A549 (cell line): ENCODE measurements around the gene DLG2.

Experiments used
- CEBPB ChIP-seq, 2 experiments: fragments of >200 bp in 1 of 2; sonication (Bioruptor Twin) in 1 of 2; formaldehyde crosslinking in 1 of 2; IDR thresholded peaks; 2 replicates each; pipeline ENCODE4 v1.6.1; 2012 to 2016
- EP300 ChIP-seq, 2 experiments: fragments of >200 bp; sonication (Bioruptor Twin); formaldehyde crosslinking; IDR thresholded peaks; 2 replicates in 1 of 2; 3 replicates in 1 of 2; pipeline ENCODE4 v1.6.1; 2016 to 2017
- FOSB ChIP-seq: fragments of 250-450 bp; sonication (Bioruptor Pico); IDR thresholded peaks from 2 replicates; pipeline ENCODE4 v1.5.0; 2020; ENCODE audit warnings: mild to moderate bottlenecking, moderate library complexity
- FOSL2 ChIP-seq, 2 experiments: fragments of 450-650 bp in 1 of 2; fragments of >200 bp in 1 of 2; sonication (Bioruptor Twin) in 1 of 2; formaldehyde crosslinking; IDR thresholded peaks; 2 replicates each; pipeline versions ENCODE4 v1.5.0 to v1.6.1; 2016 to 2020; ENCODE audit warnings: mild to moderate bottlenecking in 1 of 2, moderate library complexity in 1 of 2
- HMGXB4 ChIP-seq: fragments of 250-450 bp; sonication (Bioruptor Pico); IDR thresholded peaks from 2 replicates; pipeline ENCODE4 v1.5.0; 2021; ENCODE audit warnings: mild to moderate bottlenecking, moderate library complexity, borderline replicate concordance
- MAFK ChIP-seq: fragments of 450-650 bp; IDR thresholded peaks from 2 replicates; pipeline ENCODE4 v1.6.1; 2014; ENCODE audit not compliant: partially characterized antibody
- MAX ChIP-seq: IDR thresholded peaks from 2 replicates; pipeline ENCODE4 v1.6.1; 2012
- POLR2A ChIP-seq: IDR thresholded peaks from 2 replicates; pipeline ENCODE4 v1.6.1; 2012; ENCODE audit warnings: mild to moderate bottlenecking, low read length
- REST ChIP-seq: fragments of 200-600 bp; sonication (generic); IDR thresholded peaks from 2 replicates; pipeline ENCODE4 v1.6.1; 2016; ENCODE audit warnings: antibody characterized with exemption, mild to moderate bottlenecking, moderate library complexity
- ZNF302 ChIP-seq: fragments of 250-450 bp; sonication (Bioruptor Pico); IDR thresholded peaks from 2 replicates; pipeline ENCODE4 v1.9.0; 2021; ENCODE audit warnings: inconsistent platforms, mild to moderate bottlenecking, moderate library complexity
- TF ChIP-seq, protein P1 (sequence below): fragments of >200 bp; sonication (Bioruptor Twin); formaldehyde crosslinking; IDR thresholded peaks from 3 replicates; pipeline ENCODE4 v1.5.1; 2016
- TF ChIP-seq, protein P2 (sequence below): IDR thresholded peaks from 2 replicates; pipeline ENCODE4 v1.6.1; 2012

GRCh38 chr11:83924795-83925542 lies 1702.2 kb downstream of the DLG2 start:
- TF ChIP-seq, protein P1, sequence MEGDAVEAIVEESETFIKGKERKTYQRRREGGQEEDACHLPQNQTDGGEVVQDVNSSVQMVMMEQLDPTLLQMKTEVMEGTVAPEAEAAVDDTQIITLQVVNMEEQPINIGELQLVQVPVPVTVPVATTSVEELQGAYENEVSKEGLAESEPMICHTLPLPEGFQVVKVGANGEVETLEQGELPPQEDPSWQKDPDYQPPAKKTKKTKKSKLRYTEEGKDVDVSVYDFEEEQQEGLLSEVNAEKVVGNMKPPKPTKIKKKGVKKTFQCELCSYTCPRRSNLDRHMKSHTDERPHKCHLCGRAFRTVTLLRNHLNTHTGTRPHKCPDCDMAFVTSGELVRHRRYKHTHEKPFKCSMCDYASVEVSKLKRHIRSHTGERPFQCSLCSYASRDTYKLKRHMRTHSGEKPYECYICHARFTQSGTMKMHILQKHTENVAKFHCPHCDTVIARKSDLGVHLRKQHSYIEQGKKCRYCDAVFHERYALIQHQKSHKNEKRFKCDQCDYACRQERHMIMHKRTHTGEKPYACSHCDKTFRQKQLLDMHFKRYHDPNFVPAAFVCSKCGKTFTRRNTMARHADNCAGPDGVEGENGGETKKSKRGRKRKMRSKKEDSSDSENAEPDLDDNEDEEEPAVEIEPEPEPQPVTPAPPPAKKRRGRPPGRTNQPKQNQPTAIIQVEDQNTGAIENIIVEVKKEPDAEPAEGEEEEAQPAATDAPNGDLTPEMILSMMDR: no peak
- TF ChIP-seq REST (no peak), MAX (no peak), MAFK (no peak), POLR2A (no peak), HMGXB4 (CRISPR knock-in tag) (no peak), FOSL2 (IDR thresholded peaks at IDR 0.05) (no peak), FOSL2 (CRISPR knock-in tag; IDR thresholded peaks at IDR 0.05) (no peak), FOSB (CRISPR knock-in tag) (no peak), EP300 (IDR thresholded peaks at IDR 0.05) (no peak), CEBPB (IDR thresholded peaks at IDR 0.05) (no peak), ZNF302 (CRISPR knock-in tag) (no peak)
- TF ChIP-seq, protein P2, sequence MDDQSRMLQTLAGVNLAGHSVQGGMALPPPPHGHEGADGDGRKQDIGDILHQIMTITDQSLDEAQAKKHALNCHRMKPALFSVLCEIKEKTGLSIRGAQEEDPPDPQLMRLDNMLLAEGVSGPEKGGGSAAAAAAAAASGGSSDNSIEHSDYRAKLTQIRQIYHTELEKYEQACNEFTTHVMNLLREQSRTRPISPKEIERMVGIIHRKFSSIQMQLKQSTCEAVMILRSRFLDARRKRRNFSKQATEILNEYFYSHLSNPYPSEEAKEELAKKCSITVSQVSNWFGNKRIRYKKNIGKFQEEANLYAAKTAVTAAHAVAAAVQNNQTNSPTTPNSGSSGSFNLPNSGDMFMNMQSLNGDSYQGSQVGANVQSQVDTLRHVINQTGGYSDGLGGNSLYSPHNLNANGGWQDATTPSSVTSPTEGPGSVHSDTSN: no peak
